HG03280 (cell line): Measurements from ENCODE around the gene MAPRE3.
"Not testable (repeated sequence)": the region's sequence is repeated elsewhere in the genome, so short reads cannot be mapped to it uniquely, and the experiment has no call there.

Experiments used
- ATAC-seq: cut with Tn5 transposase; IDR thresholded peaks from one replicate; pipeline ENCODE4 v1.9.1; 2021; ENCODE audit warnings: mild to moderate bottlenecking, moderate library complexity; ENCODE audit not compliant: unreplicated experiment

MAPRE3 gene

DNA sequence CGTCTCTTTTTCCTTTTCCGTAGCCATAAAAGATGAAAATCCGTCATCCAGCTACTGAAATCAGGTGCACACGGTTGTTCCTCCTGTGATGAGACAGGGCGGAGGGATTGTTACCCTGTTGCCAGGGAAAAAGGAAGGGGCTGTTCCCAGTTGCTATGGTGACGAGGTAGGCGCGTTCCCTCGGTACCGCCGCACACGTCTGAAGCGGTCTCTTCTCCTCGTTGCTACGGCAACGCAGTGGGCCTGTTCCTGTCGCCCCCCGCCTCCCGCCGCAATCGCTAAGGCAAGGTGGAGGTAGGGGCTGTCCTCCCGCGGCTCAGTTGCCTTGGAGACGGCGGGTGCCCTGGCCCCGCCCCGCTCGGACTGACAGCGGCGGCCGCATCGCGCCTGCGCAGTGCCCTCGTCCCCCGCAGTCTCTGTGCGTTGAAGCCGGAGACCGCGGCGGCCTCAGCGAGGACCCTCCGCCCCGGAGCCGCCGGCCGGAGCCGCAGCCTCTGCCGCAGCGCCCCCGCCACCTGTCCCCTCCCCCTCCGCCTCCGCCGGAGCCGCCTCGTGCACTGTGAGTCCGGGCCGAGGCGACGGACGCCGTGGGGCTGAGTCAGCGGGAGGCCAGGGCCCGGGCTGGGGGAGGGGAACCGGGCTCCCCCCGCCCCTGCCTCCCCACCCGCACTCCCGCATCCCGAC, at the start of gene MAPRE3:
MAPRE3 (plus strand) TSS at position 394 of the 684 bp plus-strand sequence. CDS start 51,582 bp downstream, outside the sequence.
- peak; percentile 88 for ATAC-seq

GRCh38 chr2:26921323-26921722, 49.1 kb upstream of the MAPRE3 start:
- ATAC-seq: no peak

- ATAC-seq: no peak
Observed at GRCh38 chr2:26922405-26923188, 47.8 kb upstream of the MAPRE3 start.

DNA sequence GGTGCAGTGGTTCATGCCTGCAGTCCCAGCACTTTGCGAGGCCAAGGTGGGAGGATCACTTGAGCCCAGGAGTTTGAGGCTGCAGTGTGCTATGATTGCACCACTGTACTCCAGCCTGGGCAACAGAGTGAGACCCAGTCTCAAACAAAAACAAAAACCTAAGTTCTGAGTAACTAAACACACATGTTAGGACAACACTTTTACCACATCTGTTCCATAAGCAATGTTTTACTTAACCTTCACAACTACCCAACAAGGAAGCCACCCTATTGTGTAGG, 47.3 kb upstream of the MAPRE3 start:
- not testable (repeated sequence) for ATAC-seq

DNA sequence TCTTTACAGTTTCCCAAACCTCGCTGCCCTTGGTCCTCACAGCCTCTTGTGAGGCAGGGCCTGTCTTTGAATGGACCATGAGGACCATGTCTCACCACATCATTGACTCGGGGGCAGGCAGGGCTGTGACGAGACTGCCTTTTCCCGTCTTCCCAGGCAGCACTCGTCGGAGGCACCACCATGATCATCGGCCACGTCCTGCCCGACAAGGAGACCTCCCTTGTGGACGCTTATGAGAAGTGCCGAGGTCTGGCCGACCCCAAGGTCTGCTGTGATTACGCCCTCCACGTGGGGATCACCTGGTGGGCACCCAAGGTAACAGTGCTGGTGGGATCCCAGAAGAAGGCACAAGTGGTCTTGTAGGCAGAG, 45.7 kb upstream of the MAPRE3 start:
- ATAC-seq: no peak

- ATAC-seq: no peak
Observed at GRCh38 chr2:26925100-26925791, 45.2 kb upstream of the MAPRE3 start.

GRCh38 chr2:26927221-26927620, 43.2 kb upstream of the MAPRE3 start:
- ATAC-seq: no peak

DNA sequence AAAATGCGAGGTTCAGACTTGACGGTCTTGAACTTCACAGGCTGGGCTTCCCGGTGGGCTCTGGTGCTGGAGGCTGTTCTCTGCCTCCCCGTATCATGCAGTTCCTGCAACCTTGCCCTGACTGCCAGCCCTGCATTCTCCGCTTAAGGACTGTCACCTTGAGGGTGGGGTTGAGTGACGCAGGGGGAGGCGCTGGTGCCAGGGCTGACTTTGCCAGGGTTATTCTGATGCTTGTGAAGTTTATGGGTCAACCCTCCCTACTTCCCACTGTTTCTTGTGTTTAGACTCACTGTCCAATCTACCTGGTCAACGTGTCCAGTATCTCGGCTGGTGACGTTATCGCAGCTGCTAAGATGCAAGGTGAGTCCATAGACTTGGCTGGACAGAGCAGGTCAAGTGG, 37.5 kb upstream of the MAPRE3 start:
- ATAC-seq: no peak

DNA sequence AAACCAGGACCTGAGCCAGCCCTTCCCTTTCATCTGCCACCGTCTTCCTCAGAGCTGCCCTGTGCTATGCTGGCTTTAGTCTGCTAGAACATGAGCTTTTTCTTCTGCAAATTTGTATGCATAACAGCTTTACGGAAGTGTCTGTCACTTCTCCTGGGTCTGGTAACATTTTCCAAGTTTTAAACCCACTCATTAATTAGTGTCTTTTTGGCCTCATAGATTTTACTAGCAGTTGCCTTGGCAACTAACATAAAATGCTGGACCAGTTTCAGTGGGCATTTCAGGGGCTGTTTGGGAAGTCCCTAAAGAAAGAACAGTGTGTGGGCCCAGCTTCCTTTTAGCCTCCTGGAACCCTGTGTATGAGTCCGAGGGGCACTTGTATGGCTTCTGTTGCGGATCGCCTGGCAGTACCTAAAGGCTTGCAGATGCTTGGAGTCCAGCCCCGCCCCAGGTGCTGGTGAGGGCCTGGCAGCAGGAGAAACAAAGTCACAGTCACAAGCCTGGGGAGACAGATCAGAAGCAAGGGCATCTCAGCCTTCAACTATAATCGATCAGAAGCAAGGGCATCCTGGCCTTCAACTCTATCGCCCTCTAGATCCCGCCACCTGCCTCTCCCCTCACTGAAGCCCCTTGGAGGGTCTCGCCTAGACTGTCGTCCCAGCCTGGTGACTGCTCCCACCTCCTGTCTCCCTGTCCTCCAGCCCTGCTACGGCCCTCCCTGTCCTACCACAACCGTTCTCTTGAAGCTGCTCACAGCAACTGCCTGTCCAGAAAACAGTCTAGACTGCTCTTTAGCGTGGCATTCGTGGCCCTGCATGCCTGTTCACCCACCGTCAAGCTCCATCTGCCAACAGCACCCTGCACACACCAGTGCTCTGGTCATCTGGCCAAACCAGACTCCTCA, 36.8 kb upstream of the MAPRE3 start:
- ATAC-seq: no peak

- no peak for ATAC-seq
Observed at GRCh38 chr2:26934335-26934724, 36.1 kb upstream of the MAPRE3 start.

GRCh38 chr2:26934985-26935384, 35.5 kb upstream of the MAPRE3 start:
- ATAC-seq: no peak

- no peak for ATAC-seq
Observed at GRCh38 chr2:26936855-26937254, 33.6 kb upstream of the MAPRE3 start.

GRCh38 chr2:26938399-26939118, 31.9 kb upstream of the MAPRE3 start:
- ATAC-seq: no peak

- ATAC-seq: no peak
Observed at GRCh38 chr2:26940001-26940400, 30.4 kb upstream of the MAPRE3 start.

- no peak for ATAC-seq
Observed at GRCh38 chr2:26941486-26941885, 29.0 kb upstream of the MAPRE3 start.

DNA sequence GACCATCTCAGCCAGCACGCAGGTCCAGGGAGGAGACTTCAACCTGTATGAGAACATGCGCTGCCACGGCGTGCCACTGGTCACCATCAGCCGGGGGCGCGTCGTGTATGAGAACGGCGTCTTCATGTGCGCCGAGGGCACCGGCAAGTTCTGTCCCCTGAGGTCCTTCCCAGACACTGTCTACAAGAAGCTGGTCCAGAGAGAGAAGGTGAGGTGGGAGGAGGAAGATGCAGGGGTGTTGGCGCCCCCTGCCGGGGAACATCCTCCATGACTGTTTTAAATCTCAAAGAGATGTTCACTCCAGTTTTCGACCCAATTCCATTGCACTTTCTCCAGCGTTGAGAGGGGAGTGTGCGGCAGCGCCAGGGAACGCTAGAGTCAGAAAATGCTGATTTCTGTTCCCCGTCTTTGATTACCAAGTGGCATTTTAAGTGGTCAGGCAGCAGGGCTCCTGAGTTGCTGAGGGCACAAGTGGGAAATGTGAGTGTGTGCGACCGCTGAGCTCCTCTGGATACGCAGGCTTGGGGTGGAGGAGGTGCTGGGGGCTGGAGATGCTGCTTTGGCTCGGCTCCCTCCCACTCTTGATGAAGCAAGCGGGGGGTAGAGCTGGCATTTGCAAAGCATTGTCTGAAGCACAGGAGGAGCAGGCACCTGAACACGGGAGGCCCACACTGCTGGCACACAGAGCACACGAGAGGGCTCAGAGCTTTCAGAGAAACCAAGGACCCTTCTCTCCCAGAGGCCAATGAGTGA, 27.7 kb upstream of the MAPRE3 start:
- ATAC-seq: no peak

DNA sequence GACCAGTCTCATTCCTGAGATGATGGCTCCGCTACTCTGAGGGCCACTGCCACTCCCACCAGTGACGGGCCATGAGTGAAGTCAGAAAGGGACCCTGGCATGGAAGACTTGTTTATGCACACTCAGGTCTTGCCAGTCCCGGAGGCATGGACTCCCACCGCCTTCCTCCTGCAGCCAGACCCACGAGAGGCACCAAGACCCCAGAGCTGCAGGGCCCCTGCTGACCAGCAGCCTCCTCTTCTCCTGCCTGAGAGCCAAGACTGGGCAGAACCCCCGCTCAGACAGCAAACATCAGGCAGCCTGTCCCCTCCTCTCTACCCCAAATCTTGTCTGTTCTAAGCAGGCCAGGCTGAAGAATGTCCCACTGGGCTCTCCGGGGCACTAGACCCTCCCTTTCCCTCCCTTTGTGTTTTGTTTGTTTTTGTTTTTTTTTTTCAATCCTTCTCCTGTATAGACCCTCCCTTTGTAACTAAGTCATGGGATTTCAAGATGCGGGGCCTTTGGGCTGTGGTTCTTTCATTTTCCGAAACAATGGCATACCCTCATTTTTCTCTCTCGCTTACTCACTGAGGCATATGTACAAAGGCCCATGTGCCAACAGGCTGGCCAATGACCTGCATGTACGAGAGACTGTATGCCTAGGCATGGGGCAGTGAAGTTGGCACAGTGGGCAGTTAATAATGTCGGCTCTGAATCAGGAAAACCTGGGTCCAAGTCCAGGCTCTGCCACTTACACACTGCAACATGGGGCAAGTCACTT, 24.3 kb upstream of the MAPRE3 start:
- no peak for ATAC-seq

GRCh38 chr2:26946841-26947784, 23.3 kb upstream of the MAPRE3 start:
- ATAC-seq: no peak
